ENCODE data around the gene APBB1. TPM values are rescaled to one million over a fixed set of nuclear protein-coding genes. Genes with fewer than 3 reads are reported as not detected.

APBB1 gene
- total RNA-seq, 2 donors from 2014 or later: 40.0 to 63.6 TPM

DNA sequence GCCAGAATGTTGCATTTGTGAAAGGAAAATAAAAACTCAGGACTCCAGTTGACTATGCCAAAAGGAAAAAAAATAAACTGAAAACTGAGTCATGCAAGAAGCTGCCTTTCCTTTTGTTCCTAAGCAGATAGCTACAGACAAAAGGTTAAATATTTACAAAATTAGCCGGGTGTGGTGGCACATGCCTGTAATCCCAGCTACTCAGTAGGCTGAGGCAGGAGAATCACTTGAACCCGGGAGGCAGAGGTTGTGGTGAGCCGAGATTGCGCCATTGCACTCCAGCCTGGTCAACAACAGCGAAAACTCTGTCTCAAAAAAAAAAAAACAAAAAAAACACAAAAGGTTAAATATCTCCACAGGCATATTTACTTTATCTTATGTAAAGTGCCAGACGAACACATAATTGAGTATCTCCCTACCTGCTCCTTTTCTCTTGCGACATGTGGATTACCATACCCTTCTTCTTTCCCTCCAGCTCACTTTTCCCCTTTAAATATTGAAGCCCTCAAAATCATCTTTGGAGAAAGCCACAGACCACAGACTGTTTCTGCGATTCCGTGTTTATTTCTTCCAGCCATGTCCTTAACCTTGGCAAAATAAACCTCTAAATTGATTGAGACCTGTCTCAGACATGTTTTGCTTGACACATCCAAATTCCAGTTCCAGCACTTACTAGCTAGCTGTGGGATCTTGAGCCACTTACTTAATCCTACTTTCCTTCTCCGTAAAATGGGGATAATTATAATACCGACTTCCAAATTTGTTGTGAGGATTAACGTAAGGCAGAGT is 30.9 kb downstream of the APBB1 start:
- peak overlapping the region; percentile 19 to 92 for H3K27ac ChIP-seq
- H3K4me1 ChIP-seq (ENCODE audit: control insufficient read depth in 1 of 2, low read depth in 2 of 2): peaks cover 4 to 30% of the 10 kb centered on the region in 2 donors
- TF ChIP-seq, protein P1, sequence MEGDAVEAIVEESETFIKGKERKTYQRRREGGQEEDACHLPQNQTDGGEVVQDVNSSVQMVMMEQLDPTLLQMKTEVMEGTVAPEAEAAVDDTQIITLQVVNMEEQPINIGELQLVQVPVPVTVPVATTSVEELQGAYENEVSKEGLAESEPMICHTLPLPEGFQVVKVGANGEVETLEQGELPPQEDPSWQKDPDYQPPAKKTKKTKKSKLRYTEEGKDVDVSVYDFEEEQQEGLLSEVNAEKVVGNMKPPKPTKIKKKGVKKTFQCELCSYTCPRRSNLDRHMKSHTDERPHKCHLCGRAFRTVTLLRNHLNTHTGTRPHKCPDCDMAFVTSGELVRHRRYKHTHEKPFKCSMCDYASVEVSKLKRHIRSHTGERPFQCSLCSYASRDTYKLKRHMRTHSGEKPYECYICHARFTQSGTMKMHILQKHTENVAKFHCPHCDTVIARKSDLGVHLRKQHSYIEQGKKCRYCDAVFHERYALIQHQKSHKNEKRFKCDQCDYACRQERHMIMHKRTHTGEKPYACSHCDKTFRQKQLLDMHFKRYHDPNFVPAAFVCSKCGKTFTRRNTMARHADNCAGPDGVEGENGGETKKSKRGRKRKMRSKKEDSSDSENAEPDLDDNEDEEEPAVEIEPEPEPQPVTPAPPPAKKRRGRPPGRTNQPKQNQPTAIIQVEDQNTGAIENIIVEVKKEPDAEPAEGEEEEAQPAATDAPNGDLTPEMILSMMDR (IDR thresholded peaks at IDR 0.05): no peak
- no peak for DNase-seq (ENCODE audit: low spot score)
- H3K27me3 ChIP-seq (replicated peaks; ENCODE audit: insufficient read depth): no peaks in the 10 kb centered on the region
- ATAC-seq (ENCODE audit: insufficient number of reproducible peaks, low FRiP score, low read depth): no peak
- no peaks in the 10 kb centered on the region for H3K36me3 ChIP-seq
- no peaks in the 10 kb centered on the region for H3K9me3 ChIP-seq
- H3K4me3 ChIP-seq: no peak overlapping the region

DNA sequence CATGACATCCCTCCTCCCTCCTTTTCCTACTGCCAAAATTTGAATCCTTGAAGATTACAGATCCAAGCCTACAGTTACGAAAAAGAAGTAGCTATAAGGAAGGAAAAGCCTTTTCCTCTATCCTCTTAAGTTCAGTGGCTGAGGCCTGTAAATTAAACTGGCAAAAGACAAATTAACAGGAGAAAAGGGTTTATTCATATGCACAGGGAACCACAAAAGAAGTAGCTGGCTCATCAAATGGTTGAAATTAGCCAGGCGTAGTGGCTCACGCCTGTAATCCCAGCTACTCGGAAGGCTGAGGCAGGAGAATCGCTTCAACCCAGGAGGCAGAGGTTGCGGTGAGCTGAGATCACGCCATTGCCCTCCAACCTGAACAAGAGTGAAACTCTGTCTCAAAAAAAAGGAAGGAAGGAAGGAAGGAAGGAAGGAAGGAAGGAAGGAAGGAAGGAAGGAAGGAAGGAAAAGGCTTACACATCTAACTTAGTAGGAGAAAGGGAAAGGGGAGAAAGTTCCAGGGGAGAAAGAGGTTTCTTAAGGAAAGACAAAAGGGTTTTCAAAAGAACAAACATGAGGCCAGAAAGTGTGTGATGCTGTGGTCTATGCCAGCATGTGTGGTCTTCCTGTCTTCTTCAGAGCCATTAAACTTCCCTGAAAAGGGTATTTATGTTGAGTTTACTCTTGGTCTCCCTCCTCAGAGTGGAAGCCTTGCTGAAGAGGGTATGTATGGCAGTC is 33.7 kb downstream of the APBB1 start:
- ATAC-seq (ENCODE audit: insufficient number of reproducible peaks, low FRiP score, low read depth): no peak
- peaks cover 4 to 18% of the 10 kb centered on the region in 2 donors for H3K4me1 ChIP-seq (ENCODE audit: control insufficient read depth in 1 of 2, low read depth in 2 of 2)
- no peaks in the 10 kb centered on the region for H3K27me3 ChIP-seq (replicated peaks; ENCODE audit: insufficient read depth)
- no peak overlapping the region for H3K27ac ChIP-seq
- H3K36me3 ChIP-seq: no peaks in the 10 kb centered on the region
- H3K9me3 ChIP-seq: no peaks in the 10 kb centered on the region
- DNase-seq (ENCODE audit: low spot score): no peak
- TF ChIP-seq, protein P1 (IDR thresholded peaks at IDR 0.05): no peak
- no peak overlapping the region for H3K4me3 ChIP-seq

DNA sequence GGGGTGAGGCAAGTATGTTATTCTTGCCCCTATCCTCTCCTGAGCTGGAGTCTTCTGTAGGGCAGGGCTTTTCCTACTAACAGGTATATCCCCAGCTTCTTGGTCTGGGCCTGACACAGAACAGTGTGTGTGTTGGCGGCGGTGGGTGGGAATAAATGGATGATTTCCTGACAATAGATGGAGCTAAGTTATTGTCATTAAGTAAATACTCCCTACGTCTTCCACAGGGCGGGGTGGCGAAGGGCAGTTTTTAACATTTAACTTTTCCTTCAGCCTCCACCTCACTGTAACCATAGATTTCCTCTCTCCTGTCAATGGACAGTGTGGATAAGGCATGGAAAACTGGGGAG is 40.3 kb downstream of the APBB1 start:
- Histone ChIP-seq H3K27ac (no peak overlapping the region), H3K27me3 (replicated peaks; ENCODE audit: insufficient read depth) (no peaks in the 10 kb centered on the region), H3K36me3 (no peaks in the 10 kb centered on the region), H3K4me1 (ENCODE audit: control insufficient read depth in 1 of 2, low read depth in 2 of 2) (no peaks in the 10 kb centered on the region), H3K9me3 (no peaks in the 10 kb centered on the region), H3K4me3 (no peak overlapping the region)
- DNase-seq (ENCODE audit: low spot score) (no peak), ATAC-seq (ENCODE audit: insufficient number of reproducible peaks, low FRiP score, low read depth) (no peak)
- TF ChIP-seq, protein P1 (IDR thresholded peaks at IDR 0.05): no peak

DNA sequence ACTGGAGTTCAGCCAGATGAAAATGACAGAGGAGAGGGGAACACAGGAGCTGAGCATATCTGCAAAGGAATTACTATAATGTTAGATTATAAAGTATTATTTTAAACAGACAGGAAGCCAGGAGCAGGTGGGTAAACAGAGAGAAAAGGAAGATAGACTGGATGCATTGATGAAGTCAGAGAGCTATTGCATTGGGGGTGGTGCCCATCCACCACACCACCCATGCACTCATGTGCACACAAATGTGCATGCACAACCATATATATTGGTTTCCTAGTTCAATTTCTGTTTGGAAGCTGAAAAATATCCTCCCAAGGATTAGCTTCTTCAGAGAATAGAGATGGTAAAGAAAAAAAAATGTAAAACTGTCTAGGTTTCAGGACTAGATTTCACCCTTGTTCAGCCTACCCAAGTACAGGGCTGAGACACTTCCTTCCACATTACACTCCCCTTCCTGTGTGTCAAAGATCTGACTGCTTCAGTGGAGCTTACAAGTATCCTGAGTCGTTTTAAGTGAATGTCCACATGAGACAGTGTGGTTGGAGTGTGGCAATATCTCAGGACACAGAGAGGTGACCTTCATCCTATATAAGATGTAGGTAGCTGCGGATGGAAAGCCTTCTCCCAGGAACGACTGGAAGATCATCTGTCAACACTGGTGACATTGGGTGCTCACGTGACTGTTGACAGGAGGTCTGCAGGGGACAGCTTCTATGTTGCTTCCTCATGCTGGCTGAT is 40.8 kb downstream of the APBB1 start:
- no peak for ATAC-seq (ENCODE audit: insufficient number of reproducible peaks, low FRiP score, low read depth)
- DNase-seq (ENCODE audit: low spot score): no peak
- TF ChIP-seq, protein P1 (IDR thresholded peaks at IDR 0.05): no peak
- no peak overlapping the region for H3K4me3 ChIP-seq
- H3K9me3 ChIP-seq: no peaks in the 10 kb centered on the region
- H3K4me1 ChIP-seq (ENCODE audit: control insufficient read depth in 1 of 2, low read depth in 2 of 2): no peaks in the 10 kb centered on the region
- H3K27ac ChIP-seq: no peak overlapping the region
- H3K27me3 ChIP-seq (replicated peaks; ENCODE audit: insufficient read depth): no peaks in the 10 kb centered on the region
- no peaks in the 10 kb centered on the region for H3K36me3 ChIP-seq

DNA sequence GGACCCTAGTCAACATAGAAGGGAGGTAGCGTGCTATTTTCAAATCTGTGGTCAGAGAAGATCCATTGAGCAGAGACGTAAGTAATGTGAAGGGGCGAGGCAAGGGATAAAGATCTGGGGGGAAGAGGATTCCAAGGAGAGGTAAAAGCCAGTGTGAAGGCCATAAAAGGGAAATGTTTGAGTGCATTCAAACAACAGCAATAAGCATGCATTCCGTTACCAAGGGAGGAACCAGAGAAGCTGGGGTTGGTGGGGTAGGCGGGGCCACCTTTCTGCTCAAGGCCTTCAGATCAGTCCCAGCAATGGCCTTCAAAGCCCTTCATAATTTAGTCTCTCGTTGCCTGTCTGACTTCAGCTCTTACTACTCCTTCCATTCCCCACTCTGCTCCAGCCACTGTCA is 47.1 kb downstream of the APBB1 start:
- Histone ChIP-seq H3K27me3 (replicated peaks; ENCODE audit: insufficient read depth) (no peaks in the 10 kb centered on the region), H3K4me3 (no peak overlapping the region), H3K36me3 (no peaks in the 10 kb centered on the region), H3K9me3 (no peaks in the 10 kb centered on the region), H3K4me1 (ENCODE audit: control insufficient read depth in 1 of 2, low read depth in 2 of 2) (no peaks in the 10 kb centered on the region), H3K27ac (no peak overlapping the region)
- DNase-seq (ENCODE audit: low spot score) (no peak), ATAC-seq (ENCODE audit: insufficient number of reproducible peaks, low FRiP score, low read depth) (no peak)
- TF ChIP-seq, protein P1 (IDR thresholded peaks at IDR 0.05): no peak

Measured in thoracic aorta (tissue), 2 donors.